Fibroblast of skin of scalp (primary cell): ENCODE results near the gene ASB16.

Experiments used
- DNase-seq: peaks from one replicate; pipeline ENCODE4 v3.0.0-alpha.2; 2013

Gene ASB16

GRCh38 chr17:44211281-44212265 is 41.1 kb downstream of the ASB16 start:
- no peak for DNase-seq

GRCh38 chr17:44212507-44213402 is 42.3 kb downstream of the ASB16 start:
- DNase-seq: no peak

GRCh38 chr17:44213403-44214229 is 43.1 kb downstream of the ASB16 start:
- DNase-seq: no peak

GRCh38 chr17:44214230-44214494 is 43.7 kb downstream of the ASB16 start:
- no peak for DNase-seq

GRCh38 chr17:44214896-44215295 is 44.4 kb downstream of the ASB16 start:
- no peak for DNase-seq

- no peak for DNase-seq
Measured at GRCh38 chr17:44216173-44216572, 45.7 kb downstream of the ASB16 start.

GRCh38 chr17:44216694-44217093 is 46.2 kb downstream of the ASB16 start:
- no peak for DNase-seq

- no peak for DNase-seq
Measured at GRCh38 chr17:44217738-44218343, 47.3 kb downstream of the ASB16 start.

GRCh38 chr17:44218344-44219107 is 48.0 kb downstream of the ASB16 start:
- DNase-seq: peak; percentile 96

- DNase-seq: peak; percentile 81
Measured at GRCh38 chr17:44219108-44219615, 48.7 kb downstream of the ASB16 start.

- DNase-seq: peak; percentile 88
Measured at GRCh38 chr17:44219616-44220212, 49.2 kb downstream of the ASB16 start, which contains the start of gene UBTF. Gene UBTF, minus strand, starts transcription at chr17:44219675. Its CDS starts 1,446 bp downstream, at chr17:44218229.

- DNase-seq: peak; percentile 55
Measured at GRCh38 chr17:44220213-44221083, 49.9 kb downstream of the ASB16 start.

- DNase-seq: peak; percentile 78
Measured at GRCh38 chr17:44221084-44221861, 50.8 kb downstream of the ASB16 start.

GRCh38 chr17:44221862-44222111 is 51.3 kb downstream of the ASB16 start:
- no peak for DNase-seq

- DNase-seq: peak; percentile 89
Measured at GRCh38 chr17:44222112-44222869, 51.8 kb downstream of the ASB16 start.

GRCh38 chr17:44223541-44224071 is 53.1 kb downstream of the ASB16 start:
- peak; percentile 20 for DNase-seq
